ENCODE results near the gene ACMSD. TPM values are rescaled to one million over a fixed set of nuclear protein-coding genes. Genes with fewer than 3 reads are reported as not detected.

ACMSD gene
- total RNA-seq, 4 donors from 2014 or later: 1.2 TPM; not detected in 3

- no peak overlapping the region for H3K27ac ChIP-seq
- H3K36me3 ChIP-seq: no peaks in the 10 kb centered on the region
- H3K4me1 ChIP-seq: no peaks in the 10 kb centered on the region
- no peak overlapping the region for H3K4me3 ChIP-seq
- H3K9me3 ChIP-seq: no peaks in the 10 kb centered on the region
- no peaks in the 10 kb centered on the region for H3K27me3 ChIP-seq
- TF ChIP-seq CTCF (IDR thresholded peaks at IDR 0.05) (no peak), POLR2A (IDR thresholded peaks at IDR 0.05) (no peak)
- DNase-seq: no peak
Measured at GRCh38 chr2:134863446-134863845, 25.0 kb downstream of the ACMSD start.

GRCh38 chr2:134865067-134865787 lies 26.8 kb downstream of the ACMSD start:
- Histone ChIP-seq H3K27me3 (no peaks in the 10 kb centered on the region), H3K4me3 (no peak overlapping the region), H3K4me1 (no peaks in the 10 kb centered on the region), H3K27ac (no peak overlapping the region), H3K9me3 (no peaks in the 10 kb centered on the region), H3K36me3 (no peaks in the 10 kb centered on the region)
- TF ChIP-seq CTCF (IDR thresholded peaks at IDR 0.05) (no peak), POLR2A (IDR thresholded peaks at IDR 0.05) (no peak)
- no peak for DNase-seq

GRCh38 chr2:134866498-134867099 lies 28.2 kb downstream of the ACMSD start:
- Histone ChIP-seq H3K4me1 (no peaks in the 10 kb centered on the region), H3K27me3 (no peaks in the 10 kb centered on the region), H3K27ac (no peak overlapping the region), H3K36me3 (no peaks in the 10 kb centered on the region), H3K9me3 (no peaks in the 10 kb centered on the region), H3K4me3 (no peak overlapping the region)
- no peak for TF ChIP-seq POLR2A (IDR thresholded peaks at IDR 0.05)
- TF ChIP-seq CTCF (IDR thresholded peaks at IDR 0.05): no peak
- no peak for DNase-seq

GRCh38 chr2:134869946-134870736 lies 31.7 kb downstream of the ACMSD start:
- TF ChIP-seq CTCF (IDR thresholded peaks at IDR 0.05): no peak
- no peak for TF ChIP-seq POLR2A (IDR thresholded peaks at IDR 0.05)
- no peak overlapping the region for H3K27ac ChIP-seq
- no peak for DNase-seq

GRCh38 chr2:134873152-134873551 lies 34.7 kb downstream of the ACMSD start:
- DNase-seq: no peak
- H3K4me3 ChIP-seq: no peak overlapping the region

More at GRCh38 chr2:134869946-134870736, 31.7 kb downstream of the ACMSD start:
- no peak overlapping the region for H3K4me3 ChIP-seq
- no peaks in the 10 kb centered on the region for H3K27me3 ChIP-seq
- H3K9me3 ChIP-seq: no peaks in the 10 kb centered on the region
- no peaks in the 10 kb centered on the region for H3K36me3 ChIP-seq
- no peaks in the 10 kb centered on the region for H3K4me1 ChIP-seq

More at GRCh38 chr2:134873152-134873551, 34.7 kb downstream of the ACMSD start:
- Histone ChIP-seq H3K27me3 (no peaks in the 10 kb centered on the region), H3K4me1 (no peaks in the 10 kb centered on the region), H3K9me3 (no peaks in the 10 kb centered on the region), H3K27ac (no peak overlapping the region), H3K36me3 (no peaks in the 10 kb centered on the region)
- TF ChIP-seq POLR2A (IDR thresholded peaks at IDR 0.05) (no peak), CTCF (IDR thresholded peaks at IDR 0.05) (no peak)
